Measurements from ENCODE around the gene COX19. TPM values are rescaled to one million over a fixed set of nuclear protein-coding genes. Genes with fewer than 3 reads are reported as not detected.

Gene COX19
- total RNA-seq, 1 donor, result 10.9 TPM

DNA sequence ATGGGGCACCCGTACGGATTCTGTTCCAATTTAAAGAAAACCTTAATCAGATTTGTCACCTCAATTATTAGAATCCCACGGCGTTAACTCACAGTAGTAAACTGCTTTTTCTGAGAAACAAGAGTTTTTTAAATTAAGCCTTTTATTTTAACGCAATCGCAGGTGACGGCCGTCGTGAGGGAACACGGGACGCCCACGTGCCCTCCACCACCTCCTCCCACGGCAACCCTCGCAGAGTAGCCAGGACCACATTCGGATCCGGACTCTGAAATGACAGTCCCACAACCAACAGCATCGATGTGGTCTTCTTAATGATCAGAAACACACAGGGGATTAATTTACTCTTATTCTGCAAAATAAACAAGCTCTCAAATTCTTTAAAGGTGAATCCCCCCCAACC is 47.0 kb upstream of the COX19 start:
- no peak overlapping the region for H2AFZ ChIP-seq (ENCODE audit: low read length)
- DNase-seq (ENCODE audit: insufficient read length, low spot score, missing footprints), result no peak
- H3K79me2 ChIP-seq (ENCODE audit: insufficient read depth, low read length), result peaks cover 94% of the 10 kb centered on the region
- H3K4me2 ChIP-seq (ENCODE audit: insufficient read depth, low read length), result no peak overlapping the region
- no peaks in the 10 kb centered on the region for H3K27me3 ChIP-seq (ENCODE audit: insufficient read depth, low read length)
- no peak overlapping the region for H3K27ac ChIP-seq (ENCODE audit: low read depth, low read length)
- H3K4me1 ChIP-seq (ENCODE audit: insufficient read depth, low read length), result no peaks in the 10 kb centered on the region
- TF ChIP-seq, protein P1, sequence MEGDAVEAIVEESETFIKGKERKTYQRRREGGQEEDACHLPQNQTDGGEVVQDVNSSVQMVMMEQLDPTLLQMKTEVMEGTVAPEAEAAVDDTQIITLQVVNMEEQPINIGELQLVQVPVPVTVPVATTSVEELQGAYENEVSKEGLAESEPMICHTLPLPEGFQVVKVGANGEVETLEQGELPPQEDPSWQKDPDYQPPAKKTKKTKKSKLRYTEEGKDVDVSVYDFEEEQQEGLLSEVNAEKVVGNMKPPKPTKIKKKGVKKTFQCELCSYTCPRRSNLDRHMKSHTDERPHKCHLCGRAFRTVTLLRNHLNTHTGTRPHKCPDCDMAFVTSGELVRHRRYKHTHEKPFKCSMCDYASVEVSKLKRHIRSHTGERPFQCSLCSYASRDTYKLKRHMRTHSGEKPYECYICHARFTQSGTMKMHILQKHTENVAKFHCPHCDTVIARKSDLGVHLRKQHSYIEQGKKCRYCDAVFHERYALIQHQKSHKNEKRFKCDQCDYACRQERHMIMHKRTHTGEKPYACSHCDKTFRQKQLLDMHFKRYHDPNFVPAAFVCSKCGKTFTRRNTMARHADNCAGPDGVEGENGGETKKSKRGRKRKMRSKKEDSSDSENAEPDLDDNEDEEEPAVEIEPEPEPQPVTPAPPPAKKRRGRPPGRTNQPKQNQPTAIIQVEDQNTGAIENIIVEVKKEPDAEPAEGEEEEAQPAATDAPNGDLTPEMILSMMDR (IDR thresholded peaks at IDR 0.05; ENCODE audit: extremely low read depth, low read depth, low read length), result no peak
- no peak overlapping the region for H3K4me3 ChIP-seq (ENCODE audit: insufficient read depth, low read length)
- H4K20me1 ChIP-seq (ENCODE audit: insufficient read depth, low read length), result peaks cover 79% of the 10 kb centered on the region
- H3K36me3 ChIP-seq (ENCODE audit: insufficient read depth, low read length), result peaks cover 32% of the 10 kb centered on the region
- no peaks in the 10 kb centered on the region for H3K9me3 ChIP-seq (ENCODE audit: low read depth, low read length)

- Histone ChIP-seq H4K20me1 (ENCODE audit: insufficient read depth, low read length) (peaks cover 75% of the 10 kb centered on the region), H3K79me2 (ENCODE audit: insufficient read depth, low read length) (peaks cover 94% of the 10 kb centered on the region), H3K4me2 (ENCODE audit: insufficient read depth, low read length) (no peak overlapping the region), H2AFZ (ENCODE audit: low read length) (no peak overlapping the region), H3K27me3 (ENCODE audit: insufficient read depth, low read length) (no peaks in the 10 kb centered on the region), H3K27ac (ENCODE audit: low read depth, low read length) (no peak overlapping the region), H3K9me3 (ENCODE audit: low read depth, low read length) (no peaks in the 10 kb centered on the region), H3K36me3 (ENCODE audit: insufficient read depth, low read length) (peaks cover 32% of the 10 kb centered on the region), H3K4me1 (ENCODE audit: insufficient read depth, low read length) (no peaks in the 10 kb centered on the region), H3K4me3 (ENCODE audit: insufficient read depth, low read length) (no peak overlapping the region)
- TF ChIP-seq, protein P1 (IDR thresholded peaks at IDR 0.05; ENCODE audit: extremely low read depth, low read depth, low read length), result no peak
- no peak for DNase-seq (ENCODE audit: insufficient read length, low spot score, missing footprints)
Observed at GRCh38 chr7:1021931-1022330, 46.6 kb upstream of the COX19 start.

GRCh38 chr7:1021366-1021765 is 46.0 kb upstream of the COX19 start:
- no peak overlapping the region for H3K4me2 ChIP-seq (ENCODE audit: insufficient read depth, low read length)
- H3K36me3 ChIP-seq (ENCODE audit: insufficient read depth, low read length), result peaks cover 26% of the 10 kb centered on the region
- H3K27me3 ChIP-seq (ENCODE audit: insufficient read depth, low read length), result no peaks in the 10 kb centered on the region
- no peaks in the 10 kb centered on the region for H3K9me3 ChIP-seq (ENCODE audit: low read depth, low read length)
- DNase-seq (ENCODE audit: insufficient read length, low spot score, missing footprints), result no peak
- no peak overlapping the region for H3K27ac ChIP-seq (ENCODE audit: low read depth, low read length)
- H3K4me1 ChIP-seq (ENCODE audit: insufficient read depth, low read length), result no peaks in the 10 kb centered on the region
- peaks cover 94% of the 10 kb centered on the region for H3K79me2 ChIP-seq (ENCODE audit: insufficient read depth, low read length)
- TF ChIP-seq, protein P1 (IDR thresholded peaks at IDR 0.05; ENCODE audit: extremely low read depth, low read depth, low read length), result no peak
- H2AFZ ChIP-seq (ENCODE audit: low read length), result no peak overlapping the region
- peaks cover 70% of the 10 kb centered on the region for H4K20me1 ChIP-seq (ENCODE audit: insufficient read depth, low read length)
- no peak overlapping the region for H3K4me3 ChIP-seq (ENCODE audit: insufficient read depth, low read length)

GRCh38 chr7:1020849-1021251 is 45.5 kb upstream of the COX19 start:
- Histone ChIP-seq H3K4me1 (ENCODE audit: insufficient read depth, low read length) (no peaks in the 10 kb centered on the region), H3K79me2 (ENCODE audit: insufficient read depth, low read length) (peaks cover 89% of the 10 kb centered on the region), H3K4me3 (ENCODE audit: insufficient read depth, low read length) (no peak overlapping the region), H3K4me2 (ENCODE audit: insufficient read depth, low read length) (no peak overlapping the region), H3K27me3 (ENCODE audit: insufficient read depth, low read length) (no peaks in the 10 kb centered on the region), H3K36me3 (ENCODE audit: insufficient read depth, low read length) (peaks cover 21% of the 10 kb centered on the region), H2AFZ (ENCODE audit: low read length) (no peak overlapping the region), H4K20me1 (ENCODE audit: insufficient read depth, low read length) (peaks cover 65% of the 10 kb centered on the region), H3K9me3 (ENCODE audit: low read depth, low read length) (no peaks in the 10 kb centered on the region), H3K27ac (ENCODE audit: low read depth, low read length) (no peak overlapping the region)
- TF ChIP-seq, protein P1 (IDR thresholded peaks at IDR 0.05; ENCODE audit: extremely low read depth, low read depth, low read length), result no peak
- DNase-seq (ENCODE audit: insufficient read length, low spot score, missing footprints), result no peak

Measured in osteoblast (primary cell).